MM.1S (cell line): Measurements from ENCODE around the gene CREBL2.

Experiments
- DNase-seq: peaks from one replicate; pipeline ENCODE4 v3.0.0-alpha.2; 2015
- H2AFZ ChIP-seq: fragments of 300-600 bp; sonication (generic); 2 replicates; pipeline ENCODE4 v1.6.0; 2016; ENCODE audit warnings: antibody characterized with exemption, low read length
- H3F3A ChIP-seq: fragments of 300-600 bp; sonication (generic); 2 replicates; pipeline ENCODE4 v1.6.1; 2016; ENCODE audit warnings: mild to moderate bottlenecking, antibody characterized with exemption, low read length, moderate library complexity, mixed read lengths; ENCODE audit not compliant: insufficient read depth
- H3K27ac ChIP-seq: fragments of 300-600 bp; sonication (generic); 2 replicates; pipeline ENCODE4 v1.5.1; 2016; ENCODE audit warnings: mild to moderate bottlenecking, low read length
- H3K27me3 ChIP-seq: fragments of 300-600 bp; sonication (generic); replicated peaks from 2 replicates; pipeline ENCODE4 v1.6.0; 2016; ENCODE audit warnings: low read length; ENCODE audit not compliant: insufficient read depth
- H3K36me3 ChIP-seq: fragments of 300-600 bp; sonication (generic); replicated peaks from 2 replicates; pipeline ENCODE4 v1.6.1; 2016; ENCODE audit warnings: mild to moderate bottlenecking, low read length, mixed read lengths; ENCODE audit not compliant: insufficient read depth
- H3K4me1 ChIP-seq: fragments of 300-600 bp; sonication (generic); 2 replicates; pipeline ENCODE4 v1.6.1; 2016; ENCODE audit warnings: low read length, mixed read lengths
- H3K4me2 ChIP-seq: fragments of 300-600 bp; sonication (generic); 2 replicates; pipeline ENCODE4 v1.6.0; 2016; ENCODE audit warnings: low read depth, low read length
- H3K4me3 ChIP-seq: fragments of 300-600 bp; sonication (generic); 2 replicates; pipeline ENCODE4 v1.5.1; 2016; ENCODE audit warnings: low read length, mixed read lengths
- H3K79me2 ChIP-seq: fragments of 300-600 bp; sonication (generic); 2 replicates; pipeline ENCODE4 v1.6.1; 2016; ENCODE audit warnings: mixed run types, low read length, mixed read lengths
- H3K9ac ChIP-seq: fragments of 300-600 bp; sonication (generic); 2 replicates; pipeline ENCODE4 v1.6.1; 2016; ENCODE audit warnings: low read length, mixed read lengths
- H3K9me2 ChIP-seq: fragments of 300-600 bp; sonication (generic); replicated peaks from 2 replicates; pipeline ENCODE4 v1.6.1; 2016; ENCODE audit warnings: mild to moderate bottlenecking, low read length, mixed read lengths; ENCODE audit not compliant: insufficient read depth
- H3K9me3 ChIP-seq: fragments of 300-600 bp; sonication (generic); replicated peaks from 2 replicates; pipeline ENCODE4 v1.6.1; 2016; ENCODE audit warnings: mild to moderate bottlenecking, low read length, mixed read lengths; ENCODE audit not compliant: insufficient read depth
- H4K20me1 ChIP-seq: fragments of 300-600 bp; sonication (generic); 2 replicates; pipeline ENCODE4 v1.6.1; 2016; ENCODE audit warnings: mild to moderate bottlenecking, low read length, moderate library complexity, mixed read lengths; ENCODE audit not compliant: insufficient read depth
- CTCF ChIP-seq: fragments of 300-600 bp; sonication (generic); IDR thresholded peaks from 2 replicates; pipeline ENCODE4 v1.5.1; 2016; ENCODE audit warnings: antibody characterized with exemption, low read length, mixed read lengths
- EZH2 ChIP-seq: fragments of 300-600 bp; sonication (generic); optimal IDR thresholded peaks from 2 replicates; pipeline ENCODE3; 2017; ENCODE audit warnings: low read depth, mild to moderate bottlenecking, antibody characterized with exemption, low read length, mixed read lengths
- EZH2phosphoT487 ChIP-seq: fragments of 300-600 bp; sonication (generic); IDR thresholded peaks from 2 replicates; pipeline ENCODE4 v1.6.1; 2018; ENCODE audit warnings: antibody characterized with exemption, low read length

The CREBL2 gene

GRCh38 chr12:12689647-12690300 lies 78.1 kb downstream of the CREBL2 start:
- no peak overlapping the region for H3K4me2 ChIP-seq
- peaks cover 22% of the 10 kb centered on the region for H3F3A ChIP-seq
- no peak overlapping the region for H3K4me3 ChIP-seq
- TF ChIP-seq EZH2phosphoT487 (no peak), CTCF (no peak), EZH2 (no peak)
- no peaks in the 10 kb centered on the region for H3K36me3 ChIP-seq
- H3K9me3 ChIP-seq: no peaks in the 10 kb centered on the region
- no peaks in the 10 kb centered on the region for H3K27me3 ChIP-seq
- peaks cover 26% of the 10 kb centered on the region for H3K4me1 ChIP-seq
- H2AFZ ChIP-seq: no peak overlapping the region
- no peaks in the 10 kb centered on the region for H4K20me1 ChIP-seq
- no peaks in the 10 kb centered on the region for H3K9me2 ChIP-seq
- no peaks in the 10 kb centered on the region for H3K79me2 ChIP-seq
- no peak overlapping the region for H3K27ac ChIP-seq
- H3K9ac ChIP-seq: no peak overlapping the region
- DNase-seq: no peak

GRCh38 chr12:12691549-12691948 lies 79.9 kb downstream of the CREBL2 start:
- Histone ChIP-seq H3K27ac (peak overlapping the region; percentile 24; the same call in 1 of the 2 replicates), H3K9me3 (no peaks in the 10 kb centered on the region), H3K4me2 (peak overlapping the region; percentile 57), H3K4me3 (no peak overlapping the region), H3F3A (peaks cover 25% of the 10 kb centered on the region), H3K79me2 (no peaks in the 10 kb centered on the region), H3K4me1 (peaks cover 26% of the 10 kb centered on the region), H4K20me1 (no peaks in the 10 kb centered on the region), H2AFZ (0 out of 2 replicates have a peak overlapping the region, but pooled peaks have one; percentile 2), H3K27me3 (no peaks in the 10 kb centered on the region), H3K9ac (0 out of 2 replicates have a peak overlapping the region, but pooled peaks have one; percentile 14), H3K9me2 (no peaks in the 10 kb centered on the region), H3K36me3 (no peaks in the 10 kb centered on the region)
- peak; percentile 45 for DNase-seq
- TF ChIP-seq CTCF (no peak), EZH2 (no peak), EZH2phosphoT487 (no peak)

- Histone ChIP-seq H2AFZ (peak overlapping the region; percentile 12), H3K9me3 (no peaks in the 10 kb centered on the region), H3K27ac (peak overlapping the region; percentile 67; the same call in 1 of the 2 replicates), H3K4me3 (no peak overlapping the region), H3F3A (peaks cover 42% of the 10 kb centered on the region), H4K20me1 (no peaks in the 10 kb centered on the region), H3K9ac (no peak overlapping the region; the same call in 1 of the 2 replicates), H3K27me3 (no peaks in the 10 kb centered on the region), H3K79me2 (no peaks in the 10 kb centered on the region), H3K9me2 (no peaks in the 10 kb centered on the region), H3K36me3 (no peaks in the 10 kb centered on the region), H3K4me2 (peak overlapping the region; percentile 57), H3K4me1 (peaks cover 33% of the 10 kb centered on the region)
- TF ChIP-seq EZH2phosphoT487: no peak
- no peak for TF ChIP-seq EZH2
- TF ChIP-seq CTCF: no peak
- peak; percentile 46 for DNase-seq
Measured at GRCh38 chr12:12693111-12693671, 81.5 kb downstream of the CREBL2 start.
